ENCODE data around the gene FOXE1. TPM values are rescaled to one million over a fixed set of nuclear protein-coding genes. Genes with fewer than 3 reads are reported as not detected.

FOXE1 gene
- total and polyA plus RNA-seq, 4 donors, result not detected

- 76% methylated on average over 2 of the region's 2 CpGs for WGBS
- no peak overlapping the region for H3K27ac ChIP-seq (ENCODE audit: low read depth in 1 of 2, low read length in 2 of 2)
- peaks cover 0 to 3% (median 0%) of the 10 kb centered on the region in 4 donors for H3K9me3 ChIP-seq (ENCODE audit: control insufficient read depth in 4 of 4, low read length in 3 of 4)
- peaks cover 0 to 11% (median 7%) of the 10 kb centered on the region in 4 donors for H3K27me3 ChIP-seq (ENCODE audit: control insufficient read depth in 4 of 4, insufficient read depth in 4 of 4, low read length in 3 of 4)
- H3K36me3 ChIP-seq (ENCODE audit: control insufficient read depth in 4 of 4, insufficient read depth in 3 of 4, low read depth in 1 of 4, low read length in 3 of 4), result no peaks in the 10 kb centered on the region
- H3K4me1 ChIP-seq (ENCODE audit: control insufficient read depth in 4 of 4, insufficient read depth in 4 of 4, low read length in 3 of 4), result peaks cover 0 to 1% (median under 1%) of the 10 kb centered on the region in 4 donors
- no peak for DNase-seq (ENCODE audit: low spot score)
- no peak overlapping the region for H3K4me3 ChIP-seq (ENCODE audit: low read depth in 1 of 3, low read length in 3 of 3)
- H3K9ac ChIP-seq (ENCODE audit: low read depth in 1 of 2, low read length in 2 of 2), result no peak overlapping the region
- no peak for TF ChIP-seq HNF4A (conservative IDR thresholded peaks at IDR 0.05)
- TF ChIP-seq EGR1 (IDR thresholded peaks at IDR 0.05; ENCODE audit: low read depth in 2 of 2), result no peak
- no peak for TF ChIP-seq REST (IDR thresholded peaks at IDR 0.05)
- TF ChIP-seq ATF3 (IDR thresholded peaks at IDR 0.05), result no peak
- TF ChIP-seq NR2F2 (IDR thresholded peaks at IDR 0.05), result no peak
- no peak for TF ChIP-seq HNF4G (IDR thresholded peaks at IDR 0.05)
- TF ChIP-seq SP1 (IDR thresholded peaks at IDR 0.05), result no peak
These were observed 10.1 kb upstream of the FOXE1 start for GRCh38 chr9:97842960-97843359.

- H3K27me3 ChIP-seq (ENCODE audit: control insufficient read depth in 4 of 4, insufficient read depth in 4 of 4, low read length in 3 of 4), result peaks cover 0 to 20% (median 12%) of the 10 kb centered on the region in 4 donors
- H3K4me1 ChIP-seq (ENCODE audit: control insufficient read depth in 4 of 4, insufficient read depth in 4 of 4, low read length in 3 of 4), result peaks cover 2 to 11% (median 11%) of the 10 kb centered on the region in 4 donors
- no peak overlapping the region for H3K27ac ChIP-seq (ENCODE audit: low read depth in 1 of 2, low read length in 2 of 2)
- no peaks in the 10 kb centered on the region for H3K36me3 ChIP-seq (ENCODE audit: control insufficient read depth in 4 of 4, insufficient read depth in 3 of 4, low read depth in 1 of 4, low read length in 3 of 4)
- peaks cover 0 to 3% (median 0%) of the 10 kb centered on the region in 4 donors for H3K9me3 ChIP-seq (ENCODE audit: control insufficient read depth in 4 of 4, low read length in 3 of 4)
- TF ChIP-seq ATF3 (IDR thresholded peaks at IDR 0.05) (no peak), FOXA1 (IDR thresholded peaks at IDR 0.05) (no peak), TAF1 (conservative IDR thresholded peaks at IDR 0.05) (no peak), CTCF (IDR thresholded peaks at IDR 0.05; ENCODE audit: low read depth, low read length, missing input control) (no peak), REST (IDR thresholded peaks at IDR 0.05) (no peak), FOXA2 (IDR thresholded peaks at IDR 0.05) (no peak), NR2F2 (IDR thresholded peaks at IDR 0.05) (no peak), SP1 (IDR thresholded peaks at IDR 0.05) (no peak), MAX (IDR thresholded peaks at IDR 0.05) (no peak), ZBTB33 (IDR thresholded peaks at IDR 0.05) (no peak), HNF4G (IDR thresholded peaks at IDR 0.05) (no peak), EGR1 (IDR thresholded peaks at IDR 0.05; ENCODE audit: low read depth in 2 of 2) (no peak), JUND (IDR thresholded peaks at IDR 0.05) (no peak), YY1 (IDR thresholded peaks at IDR 0.05) (no peak), HNF4A (conservative IDR thresholded peaks at IDR 0.05) (no peak), RXRA (IDR thresholded peaks at IDR 0.05) (no peak)
- H3K9ac ChIP-seq (ENCODE audit: low read depth in 1 of 2, low read length in 2 of 2), result no peak overlapping the region
- DNase-seq (ENCODE audit: low spot score), result no peak
- 84% methylated on average over 2 of the region's 2 CpGs for WGBS
- no peak overlapping the region for H3K4me3 ChIP-seq (ENCODE audit: low read depth in 1 of 3, low read length in 3 of 3)
These were observed 7.9 kb upstream of the FOXE1 start for GRCh38 chr9:97845130-97845529.

Data from liver (tissue), 9 donors.